Pericardium fibroblast (primary cell): ENCODE data around the gene WEE2. TPM values are rescaled to one million over a fixed set of nuclear protein-coding genes. Genes with fewer than 3 reads are reported as not detected.

Experiments used
- total RNA-seq: library from RNA; depleted of rRNA; stranded (reverse); fragments of >200 nt; gene quantifications from 2 replicates; pipeline ENCODE4 v1.2.3, GENCODE V29; 2015

The WEE2 gene
- total RNA-seq, result not detected in 2 replicates

GRCh38 chr7:141708351-141708750 lies at the start of gene WEE2:
Gene WEE2 (plus strand): TSS chr7:141708353. CDS start chr7:141708759, 406 bp downstream.

GRCh38 chr7:141702047-141702567 lies 6.0 kb upstream of the WEE2 start, which contains the start of gene DENND11:
Gene DENND11 (minus strand): TSS chr7:141702166. CDS start chr7:141702153, 13 bp downstream.

GRCh38 chr7:141737836-141738591 lies 29.9 kb downstream of the WEE2 start, which contains the start of gene SSBP1:
Gene SSBP1 (plus strand): TSS chr7:141738358. CDS start chr7:141739167, 809 bp downstream.

GRCh38 chr7:141763797-141764196 lies 55.6 kb downstream of the WEE2 start, which contains the start of gene TAS2R3:
Gene TAS2R3 (plus strand): TSS chr7:141764097. CDS start chr7:141764159, 62 bp downstream.

GRCh38 chr7:141776374-141776773 lies 68.2 kb downstream of the WEE2 start, which contains the start of gene TAS2R4:
Gene TAS2R4 (plus strand): TSS chr7:141776674. CDS start chr7:141778489, 1,815 bp downstream.

Other genes with a start within 250 kb of the WEE2 start
- 15.4 and 29.9 TPM in 2 replicates for gene AGK, start 156.9 kb upstream of the WEE2 start, total RNA-seq
- gene DENND11, start 6.2 kb upstream of the WEE2 start, total RNA-seq, result 2.4 and 2.6 TPM in 2 replicates
- 133 and 158 TPM in 2 replicates for gene SSBP1, start 30.0 kb downstream of the WEE2 start, total RNA-seq
- 0.17 TPM in 1 of 2 replicates, not detected in the other for gene TAS2R3, start 55.7 kb downstream of the WEE2 start, total RNA-seq
- 0.09 and 0.12 TPM in 2 replicates for gene TAS2R4, start 68.3 kb downstream of the WEE2 start, total RNA-seq
- 0.47 and 2.0 TPM in 2 replicates for gene TAS2R5, start 81.9 kb downstream of the WEE2 start, total RNA-seq
- not detected in 2 replicates for gene PRSS37, start 133.1 kb downstream of the WEE2 start, total RNA-seq
- not detected in 2 replicates for gene OR9A4, start 208.0 kb downstream of the WEE2 start, total RNA-seq
- not detected in 2 replicates for gene CLEC5A, start 238.6 kb downstream of the WEE2 start, total RNA-seq